ENCODE measurements around the gene P4HTM.

GRCh38 chr3:49020330-49021212, 30.5 kb downstream of the P4HTM start:
- TF ChIP-seq CTCF (conservative IDR thresholded peaks at IDR 0.05): no peak
- no peak for TF ChIP-seq EZH2 (IDR thresholded peaks at IDR 0.05; ENCODE audit: low read depth)
